Measurements from ENCODE around the gene BCR. TPM values are rescaled to one million over a fixed set of nuclear protein-coding genes. Genes with fewer than 3 reads are reported as not detected.

The BCR gene
- polyA plus RNA-seq, 1 donor (not counting 4 experiments of a cell fraction or from before 2014, with no cell fraction given): 25.8 TPM

GRCh38 chr22:23228503-23228902 lies 48.2 kb downstream of the BCR start:
- H3K27ac ChIP-seq (ENCODE audit: control insufficient read depth, insufficient read depth, low read length): no peak overlapping the region
- FAIRE-seq: no peak
- peaks cover 39% of the 10 kb centered on the region for H3K4me1 ChIP-seq (ENCODE audit: control insufficient read depth, extremely low read depth, insufficient read depth, low read length)
- H3K36me3 ChIP-seq (ENCODE audit: control insufficient read depth in 2 of 2, extremely low read depth in 1 of 2, insufficient read depth in 2 of 2, low read length in 2 of 2): peaks cover 0 to 6% of the 10 kb centered on the region in 2 experiments
- H3K27me3 ChIP-seq (ENCODE audit: control insufficient read depth, extremely low read depth, insufficient read depth, low read length): no peaks in the 10 kb centered on the region
- H2AFZ ChIP-seq (ENCODE audit: control insufficient read depth, low read length): no peak overlapping the region
- H3K4me2 ChIP-seq (ENCODE audit: control insufficient read depth, extremely low read depth, insufficient read depth, low read depth, low read length): no peak overlapping the region
- no peak for TF ChIP-seq EZH2 (IDR thresholded peaks at IDR 0.05; ENCODE audit: low read length)
- no peak for TF ChIP-seq CTCF (optimal IDR thresholded peaks at IDR 0.05 in 1 of 3, IDR thresholded peaks at IDR 0.05 in 1 of 3, conservative IDR thresholded peaks at IDR 0.05 in 1 of 3; ENCODE audit: extremely low read depth in 1 of 3, insufficient read depth in 2 of 3, low read length in 3 of 3)
- H4K20me1 ChIP-seq (ENCODE audit: control insufficient read depth, extremely low read depth, insufficient read depth, low read length): peaks cover 9% of the 10 kb centered on the region
- no peak overlapping the region for H3K4me3 ChIP-seq (ENCODE audit: control insufficient read depth in 2 of 3, extremely low read depth in 1 of 3, insufficient read depth in 2 of 3, low read depth in 1 of 3, low read length in 3 of 3)
- dilution Hi-C loops (cut with MboI; ENCODE audit: extremely low pct_ligation_motif_present, low sequenced_read_pairs): loop anchor here (5.0 kb wide), 1 partner anchor 41 kb away; no protein-coding TSS in a partner anchor
- DNase-seq (ENCODE audit: low read depth, low spot score): no peak
- peaks cover 2% of the 10 kb centered on the region for H3K9me3 ChIP-seq (ENCODE audit: control insufficient read depth, low read depth, low read length)
- H3K9me1 ChIP-seq (ENCODE audit: control insufficient read depth, extremely low read depth, insufficient read depth, low read length): no peaks in the 10 kb centered on the region
- H3K9ac ChIP-seq (ENCODE audit: control insufficient read depth, extremely low read depth, insufficient read depth, low read length): no peak overlapping the region
- peaks cover 83% of the 10 kb centered on the region for H3K79me2 ChIP-seq (ENCODE audit: control insufficient read depth, insufficient read depth, low read length)

GRCh38 chr22:23229646-23230045 lies 49.3 kb downstream of the BCR start:
- Histone ChIP-seq H3K4me2 (ENCODE audit: control insufficient read depth, extremely low read depth, insufficient read depth, low read depth, low read length) (no peak overlapping the region), H3K9me3 (ENCODE audit: control insufficient read depth, low read depth, low read length) (peaks cover 2% of the 10 kb centered on the region), H3K9me1 (ENCODE audit: control insufficient read depth, extremely low read depth, insufficient read depth, low read length) (no peaks in the 10 kb centered on the region), H3K4me3 (ENCODE audit: control insufficient read depth in 2 of 3, extremely low read depth in 1 of 3, insufficient read depth in 2 of 3, low read depth in 1 of 3, low read length in 3 of 3) (no peak overlapping the region), H4K20me1 (ENCODE audit: control insufficient read depth, extremely low read depth, insufficient read depth, low read length) (peaks cover 9% of the 10 kb centered on the region), H3K9ac (ENCODE audit: control insufficient read depth, extremely low read depth, insufficient read depth, low read length) (no peak overlapping the region), H3K36me3 (ENCODE audit: control insufficient read depth in 2 of 2, extremely low read depth in 1 of 2, insufficient read depth in 2 of 2, low read length in 2 of 2) (peaks cover 1 to 6% of the 10 kb centered on the region in 2 experiments), H3K27ac (ENCODE audit: control insufficient read depth, insufficient read depth, low read length) (no peak overlapping the region), H2AFZ (ENCODE audit: control insufficient read depth, low read length) (no peak overlapping the region), H3K79me2 (ENCODE audit: control insufficient read depth, insufficient read depth, low read length) (peaks cover 82% of the 10 kb centered on the region), H3K4me1 (ENCODE audit: control insufficient read depth, extremely low read depth, insufficient read depth, low read length) (peaks cover 30% of the 10 kb centered on the region), H3K27me3 (ENCODE audit: control insufficient read depth, extremely low read depth, insufficient read depth, low read length) (no peaks in the 10 kb centered on the region)
- FAIRE-seq (no peak), DNase-seq (ENCODE audit: low read depth, low spot score) (no peak)
- TF ChIP-seq EZH2 (IDR thresholded peaks at IDR 0.05; ENCODE audit: low read length): no peak
- TF ChIP-seq CTCF (optimal IDR thresholded peaks at IDR 0.05 in 1 of 3, IDR thresholded peaks at IDR 0.05 in 1 of 3, conservative IDR thresholded peaks at IDR 0.05 in 1 of 3; ENCODE audit: extremely low read depth in 1 of 3, insufficient read depth in 2 of 3, low read length in 3 of 3): no peak
- dilution Hi-C loops (cut with MboI; ENCODE audit: extremely low pct_ligation_motif_present, low sequenced_read_pairs): loop anchor here (5.0 kb wide), 1 partner anchor 42 kb away; no protein-coding TSS in a partner anchor
